GM12892 (cell line): ENCODE data around the gene ADK.
"Not testable (repeated sequence)": the region's sequence is repeated elsewhere in the genome, so short reads cannot be mapped to it uniquely, and the experiment has no call there.

Experiments
- DNase-seq: peaks from one replicate; pipeline ENCODE4 v3.0.0; 2011; ENCODE audit not compliant: insufficient read length
- FAIRE-seq: peaks from 2 replicates; lab custom pipeline; 2011; peaks lifted over from hg19 to GRCh38; lab: Jason Lieb, UNC
- POLR2A ChIP-seq: IDR thresholded peaks from 2 replicates; pipeline ENCODE4 v1.6.1; 2011; ENCODE audit warnings: low read depth, low read length, control low read depth
- POLR2AphosphoS5 ChIP-seq: IDR thresholded peaks from 2 replicates; pipeline ENCODE4 v1.6.1; 2011; ENCODE audit warnings: low read depth, low read length, control low read depth
- TAF1 ChIP-seq: IDR thresholded peaks from 2 replicates; pipeline ENCODE4 v1.6.1; 2011; ENCODE audit warnings: low read depth, mild to moderate bottlenecking, control low read depth, low read length, borderline replicate concordance

The ADK gene

DNA sequence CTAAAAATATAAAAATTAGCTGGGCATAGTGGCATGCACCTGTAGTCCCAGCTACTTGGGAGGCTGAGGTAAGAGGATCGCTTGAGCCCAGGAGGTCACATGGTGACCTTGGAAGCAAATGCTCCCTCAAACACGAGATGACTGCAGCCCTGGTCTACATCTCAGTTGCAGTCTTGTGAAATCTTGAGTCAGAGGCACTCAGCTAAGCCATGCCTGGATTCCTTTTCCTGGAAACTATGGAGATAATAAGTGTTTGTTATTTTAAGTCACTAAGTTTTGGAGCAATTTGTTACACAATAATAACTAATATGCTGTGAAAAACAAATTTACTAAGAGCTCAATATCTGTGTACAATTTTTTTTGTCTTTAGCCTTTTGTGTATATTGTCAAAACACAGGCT is 391.1 kb downstream of the ADK start:
- no peak for TF ChIP-seq POLR2A
- TF ChIP-seq TAF1: no peak
- FAIRE-seq (no peak), DNase-seq (no peak)

DNA sequence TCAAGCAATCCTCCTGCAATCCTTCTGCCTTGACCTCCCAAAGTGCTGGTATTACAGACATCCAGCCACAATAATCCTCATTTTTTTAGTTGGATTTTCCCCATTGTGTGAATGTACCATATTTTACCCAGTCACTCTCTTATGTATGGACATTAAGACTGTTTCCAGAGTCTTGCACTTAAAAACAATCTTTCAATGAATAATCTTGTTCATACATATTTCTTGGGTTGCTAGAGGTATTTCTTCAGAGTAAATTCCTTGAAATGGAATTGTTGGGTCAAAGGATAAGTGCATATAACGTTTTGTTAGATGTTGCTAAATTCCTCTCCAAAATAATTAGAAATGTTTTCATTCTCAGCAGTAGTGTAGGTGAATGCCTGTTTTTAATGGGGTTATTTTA is 392.3 kb downstream of the ADK start:
- DNase-seq (no peak), FAIRE-seq (no peak)
- TF ChIP-seq POLR2A: no peak

DNA sequence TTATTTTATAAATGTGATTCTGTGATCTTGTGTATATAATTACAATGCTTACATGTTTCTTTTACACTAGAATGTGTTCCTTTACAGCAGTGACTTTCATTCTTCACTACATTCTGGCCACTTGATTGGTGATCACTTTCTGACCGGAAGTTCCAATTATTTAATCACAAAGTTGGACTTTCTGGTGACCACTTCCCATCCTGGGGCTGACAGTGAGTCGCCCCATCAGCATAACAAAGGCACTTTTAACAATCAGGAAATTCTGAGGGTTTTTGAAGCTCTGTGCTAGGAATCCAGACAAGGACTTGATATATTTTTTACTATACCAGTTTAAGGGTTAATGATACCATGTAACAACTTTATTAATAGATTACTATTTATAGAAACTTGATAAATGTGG is 393.1 kb downstream of the ADK start:
- no peak for TF ChIP-seq POLR2A
- no peak for TF ChIP-seq TAF1
- TF ChIP-seq POLR2AphosphoS5: no peak
- DNase-seq (no peak), FAIRE-seq (no peak)

DNA sequence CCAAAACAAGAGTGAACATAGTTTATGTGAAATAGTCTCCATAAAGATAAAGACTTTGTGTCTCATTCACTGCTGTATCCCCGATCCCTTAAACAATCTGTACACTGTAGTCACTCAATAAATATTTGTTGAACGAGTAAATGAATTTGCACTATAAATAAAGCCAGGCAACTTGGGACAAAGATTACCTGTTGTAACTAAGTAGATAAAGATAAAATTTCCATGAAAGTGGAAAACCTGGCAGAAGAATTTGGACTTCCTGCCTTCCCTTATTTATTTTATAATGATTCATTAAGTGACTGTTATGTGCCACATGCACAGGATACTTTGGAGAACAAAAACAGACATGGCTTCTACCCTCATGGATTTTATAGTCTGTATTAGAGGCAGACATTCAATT is 397.7 kb downstream of the ADK start:
- no peak for DNase-seq
- peak; percentile 60 for FAIRE-seq
- TF ChIP-seq POLR2AphosphoS5 (no peak), POLR2A (no peak), TAF1 (no peak)

DNA sequence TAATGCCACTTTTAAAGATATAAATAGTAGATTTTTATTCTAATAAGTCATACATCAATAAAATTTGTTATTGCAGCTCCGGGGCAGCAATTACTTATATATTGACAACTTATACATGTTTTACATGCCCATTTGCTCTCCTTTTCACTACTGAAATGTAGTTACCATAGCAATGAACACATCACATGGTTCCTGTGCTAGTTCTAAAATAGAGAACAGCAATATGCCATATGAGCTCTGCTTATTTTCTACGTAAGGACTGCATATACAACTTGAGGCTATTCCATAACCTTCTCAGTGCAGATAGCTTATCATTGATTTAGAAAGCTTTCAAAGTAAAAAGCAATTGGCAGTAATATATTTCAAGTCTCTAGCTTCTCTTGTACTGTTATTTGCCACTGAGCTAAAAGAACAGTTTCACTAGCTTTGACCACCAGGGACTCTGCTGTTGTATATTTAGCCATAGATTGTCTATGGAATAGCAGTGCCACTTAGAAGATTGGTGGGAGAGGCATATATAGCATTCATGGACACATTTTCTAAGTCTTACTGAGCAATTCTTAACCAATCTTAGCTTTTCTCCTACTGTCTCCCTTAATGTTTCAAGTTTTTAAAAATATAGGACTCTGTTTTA is 405.2 kb downstream of the ADK start:
- TF ChIP-seq POLR2AphosphoS5 (no peak), POLR2A (no peak), TAF1 (no peak)
- FAIRE-seq: no peak
- DNase-seq: no peak

DNA sequence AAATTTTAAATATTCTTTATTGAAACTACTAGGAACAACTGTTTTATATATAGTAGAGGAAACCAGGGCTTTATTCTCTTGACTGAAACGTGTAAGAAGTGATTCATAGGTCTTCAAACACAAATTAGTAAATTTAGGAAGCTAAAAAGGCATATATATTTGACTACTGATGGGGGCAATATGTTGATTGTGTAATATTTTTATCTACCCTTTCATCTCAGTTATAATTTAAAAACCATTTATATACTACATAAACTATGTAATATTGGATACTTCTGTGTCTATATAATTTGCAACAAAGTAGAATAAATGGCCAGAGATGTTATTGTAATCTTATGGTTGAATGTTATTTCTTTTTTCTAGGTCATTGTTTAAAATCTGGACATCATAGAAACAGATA is 406.1 kb downstream of the ADK start:
- TF ChIP-seq POLR2A: no peak
- no peak for TF ChIP-seq TAF1
- no peak for TF ChIP-seq POLR2AphosphoS5
- no peak for FAIRE-seq
- DNase-seq: no peak

DNA sequence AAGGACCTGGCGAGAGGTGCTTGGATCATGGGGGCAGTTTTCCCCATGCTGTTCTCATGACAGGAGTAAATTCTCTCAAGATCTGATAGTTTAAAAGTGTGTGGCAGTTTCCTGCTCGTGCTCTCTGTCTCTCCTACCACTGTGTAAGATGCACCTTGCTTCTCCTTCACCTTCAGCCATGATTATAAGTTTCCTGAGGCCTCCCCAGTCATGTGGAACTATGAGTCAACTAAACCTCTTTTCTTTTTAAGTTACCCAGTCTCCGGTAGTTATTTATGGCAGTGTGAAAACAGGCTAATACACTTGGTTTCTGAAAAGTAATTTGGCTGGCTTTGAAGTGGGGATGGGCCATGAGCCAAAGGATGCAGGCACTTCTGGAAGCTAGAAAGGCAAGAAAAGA is 407.4 kb downstream of the ADK start:
- FAIRE-seq (no peak), DNase-seq (no peak)
- TF ChIP-seq TAF1: no peak
- TF ChIP-seq POLR2AphosphoS5: no peak
- no peak for TF ChIP-seq POLR2A

DNA sequence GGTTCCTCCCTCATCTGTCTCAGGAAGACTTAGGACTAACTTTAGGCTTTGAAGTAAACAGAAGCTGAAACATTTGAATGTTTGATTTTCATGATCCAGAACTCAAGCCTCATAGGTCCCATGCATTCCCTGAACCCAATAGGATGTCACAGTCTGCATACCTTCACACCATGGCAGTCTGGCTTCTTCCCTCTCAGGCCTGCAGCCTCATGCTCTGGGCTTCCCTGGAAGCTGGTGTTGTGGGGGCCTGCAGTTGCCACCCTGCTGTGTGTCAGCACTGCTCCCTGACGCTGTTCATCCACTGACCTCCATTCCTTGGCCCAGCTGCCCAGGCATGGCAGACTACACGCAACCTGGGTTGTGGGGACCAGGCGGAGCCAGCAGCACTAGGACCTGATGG is 407.9 kb downstream of the ADK start:
- DNase-seq (no peak), FAIRE-seq (no peak)
- TF ChIP-seq POLR2AphosphoS5 (no peak), TAF1 (no peak), POLR2A (no peak)

DNA sequence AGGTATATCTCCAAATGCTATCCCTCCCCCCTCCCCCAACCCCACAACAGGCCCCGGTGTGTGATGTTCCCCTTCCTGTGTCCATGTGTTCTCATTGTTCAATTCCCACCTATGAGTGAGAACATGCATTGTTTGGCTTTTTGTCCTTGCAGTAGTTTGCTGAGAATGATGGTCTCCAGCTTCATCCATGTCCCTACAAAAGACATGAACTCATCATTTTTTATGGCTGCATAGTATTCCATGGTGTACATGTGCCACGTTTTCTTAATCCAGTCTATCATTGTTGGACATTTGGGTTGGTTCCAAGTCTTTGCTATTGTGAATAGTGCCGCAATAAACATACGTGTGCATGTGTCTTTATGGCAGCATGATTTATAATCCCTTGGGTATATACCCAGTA is 417.9 kb downstream of the ADK start:
- DNase-seq, FAIRE-seq: not testable (repeated sequence)

DNA sequence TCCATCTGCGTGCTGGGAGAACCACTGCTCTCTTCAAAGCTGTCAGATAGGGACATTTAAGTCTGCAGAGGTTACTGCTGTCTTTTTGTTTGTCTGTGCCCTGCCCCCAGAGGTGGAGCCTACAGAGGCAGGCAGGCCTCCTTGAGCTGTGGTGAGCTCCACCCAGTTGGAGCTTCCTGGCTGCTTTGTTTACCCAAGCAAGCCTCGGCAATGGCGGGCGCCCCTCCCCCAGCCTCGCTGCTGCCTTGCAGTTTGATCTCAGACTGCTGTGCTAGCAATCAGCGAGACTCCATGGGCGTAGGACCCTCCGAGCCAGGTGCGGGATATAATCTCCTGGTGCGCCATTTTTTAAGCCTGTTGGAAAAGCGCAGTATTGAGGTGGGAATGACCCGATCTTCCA is 422.5 kb downstream of the ADK start:
- not testable (repeated sequence) for DNase-seq, FAIRE-seq

DNA sequence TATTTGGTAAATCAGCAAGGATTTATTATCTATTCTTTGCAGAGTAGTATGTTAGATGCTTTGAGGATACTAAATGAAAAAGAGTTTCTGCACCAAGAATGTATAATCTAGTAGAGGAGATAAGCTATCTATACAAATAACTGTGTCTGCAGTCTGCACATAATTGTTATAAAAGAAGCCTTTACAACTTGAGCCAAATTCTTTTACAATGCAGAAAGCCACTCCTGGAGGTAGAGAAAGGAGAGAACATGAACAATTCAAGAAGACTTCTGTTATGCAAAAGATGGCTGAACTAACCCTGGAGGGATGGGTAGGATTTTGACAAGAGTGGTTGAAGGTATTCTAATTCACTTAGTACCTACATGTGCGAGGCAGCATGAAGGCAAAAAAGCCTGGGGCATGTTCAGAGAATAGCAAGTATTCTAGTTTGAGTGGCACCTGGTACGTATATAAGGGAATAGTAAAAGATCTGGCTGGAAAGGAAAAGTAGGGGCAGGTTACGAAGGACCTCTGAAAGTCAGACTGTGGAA is 424.2 kb downstream of the ADK start:
- TF ChIP-seq POLR2A (no peak), POLR2AphosphoS5 (no peak), TAF1 (no peak)
- FAIRE-seq: peak; percentile 9
- no peak for DNase-seq

DNA sequence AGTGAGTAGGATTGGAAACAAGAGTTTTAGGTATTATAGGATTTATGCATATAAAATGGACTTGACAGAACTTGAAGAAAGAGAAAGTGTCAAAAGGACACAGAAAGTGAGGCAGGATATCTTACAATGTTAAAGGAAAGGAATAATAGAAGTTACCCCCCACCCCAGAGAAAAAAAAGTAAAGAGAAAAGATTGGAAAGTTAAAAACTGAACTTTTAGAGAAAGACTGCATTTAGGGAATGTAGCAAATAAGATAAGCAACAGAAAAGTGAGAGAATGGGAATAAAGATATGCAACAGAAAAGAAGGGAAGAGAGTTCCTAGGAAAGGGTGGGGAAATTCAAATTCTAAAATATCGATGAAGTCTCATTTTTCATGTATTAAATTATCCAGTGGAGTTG is 424.9 kb downstream of the ADK start:
- TF ChIP-seq POLR2A: no peak
- FAIRE-seq (no peak), DNase-seq (no peak)

DNA sequence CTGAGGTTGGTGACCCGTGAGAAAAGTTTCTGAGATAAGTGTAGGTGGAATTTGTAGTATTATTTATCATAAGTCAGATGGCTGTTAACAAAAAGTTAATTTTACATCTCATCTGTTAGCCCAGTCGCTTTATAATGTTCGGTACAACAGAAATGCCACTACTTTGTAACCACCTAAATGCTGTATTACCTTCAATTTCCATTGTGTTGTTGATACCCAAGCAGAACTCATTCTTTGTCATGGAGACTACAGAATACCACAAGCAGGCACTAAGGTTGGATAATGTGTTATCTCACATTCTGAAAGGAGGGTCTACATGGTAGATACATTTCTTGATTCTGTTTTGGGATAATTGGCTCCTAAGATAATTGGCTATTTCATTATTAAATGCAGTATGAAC is 425.6 kb downstream of the ADK start:
- FAIRE-seq (peak; percentile 14), DNase-seq (no peak)
- no peak for TF ChIP-seq POLR2AphosphoS5
- TF ChIP-seq POLR2A: no peak
- no peak for TF ChIP-seq TAF1

DNA sequence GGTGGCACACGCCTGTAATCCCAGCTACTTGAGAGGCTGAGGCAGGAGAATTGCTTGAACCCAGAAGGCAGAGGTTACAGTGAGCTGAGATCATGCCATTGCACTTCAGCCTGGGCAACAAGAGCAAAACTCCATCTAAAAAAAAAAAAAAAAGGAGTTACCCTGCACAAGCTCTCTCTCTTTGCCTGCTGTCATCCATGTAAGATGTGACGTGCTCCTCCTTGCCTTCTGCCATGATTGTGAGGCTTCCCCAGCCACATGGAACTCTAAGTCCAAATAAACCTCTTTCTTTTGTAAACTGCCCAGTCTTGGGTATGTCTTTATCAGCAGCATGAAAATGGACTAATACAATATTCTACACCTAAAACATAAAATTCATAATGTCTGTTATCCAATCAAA is 429.4 kb downstream of the ADK start:
- DNase-seq, FAIRE-seq: not testable (repeated sequence)
